HL-60 (cell line): Measurements from ENCODE around the gene LRFN5.

Experiments used
- DNase-seq, 2 experiments: peaks; one replicate each; pipeline ENCODE4 v3.0.0-alpha.2; 2010 to 2020; ENCODE audit warnings: low read depth in 1 of 2, low spot score in 1 of 2
- H3K27ac ChIP-seq: fragments of 250-450 bp; sonication (Bioruptor Pico); replicated peaks from 2 replicates; pipeline ENCODE4 v1.5.1; 2020; ENCODE audit warnings: mild to moderate bottlenecking, moderate library complexity
- H3K27me3 ChIP-seq: fragments of 250-450 bp; sonication (Bioruptor Pico); 2 replicates; pipeline ENCODE4 v1.5.1; 2021; ENCODE audit warnings: mild to moderate bottlenecking, moderate library complexity; ENCODE audit not compliant: insufficient read depth, poor library complexity, severe bottlenecking
- H3K4me3 ChIP-seq: replicated peaks from 2 replicates; pipeline ENCODE4 v1.5.1; 2011; ENCODE audit warnings: mild to moderate bottlenecking, control low read depth, low read length; ENCODE audit not compliant: insufficient read depth
- CTCF ChIP-seq: IDR thresholded peaks from one replicate; pipeline ENCODE4 v1.5.1; 2011; ENCODE audit warnings: low read length, control low read depth, inconsistent platforms; ENCODE audit not compliant: insufficient read depth
- GABPA ChIP-seq: IDR thresholded peaks from 2 replicates; pipeline ENCODE4 v1.6.1; 2012; ENCODE audit warnings: low read depth
- POLR2AphosphoS5 ChIP-seq: IDR thresholded peaks from 2 replicates; pipeline ENCODE4 v1.6.1; 2012; ENCODE audit warnings: low read depth
- REST ChIP-seq: IDR thresholded peaks from 2 replicates; pipeline ENCODE4 v1.6.1; 2012; ENCODE audit warnings: low read depth; ENCODE audit not compliant: insufficient replicate concordance
- SPI1 ChIP-seq: IDR thresholded peaks from 2 replicates; pipeline ENCODE4 v1.6.1; 2012; ENCODE audit warnings: low read depth, mild to moderate bottlenecking, borderline replicate concordance

The LRFN5 gene

GRCh38 chr14:41641690-41642089 lies 35.0 kb downstream of the LRFN5 start:
- Histone ChIP-seq H3K27ac (no peak overlapping the region), H3K27me3 (no peaks in the 10 kb centered on the region), H3K4me3 (no peak overlapping the region)
- TF ChIP-seq SPI1 (no peak), REST (no peak), CTCF (no peak), POLR2AphosphoS5 (no peak), GABPA (no peak)
- DNase-seq = no peak

GRCh38 chr14:41642367-41642766 lies 35.7 kb downstream of the LRFN5 start:
- Histone ChIP-seq H3K4me3 (no peak overlapping the region), H3K27ac (no peak overlapping the region), H3K27me3 (no peaks in the 10 kb centered on the region)
- TF ChIP-seq GABPA (no peak), SPI1 (no peak), CTCF (no peak), POLR2AphosphoS5 (no peak), REST (no peak)
- no peak for DNase-seq

- DNase-seq = no peak
- Histone ChIP-seq H3K4me3 (no peak overlapping the region), H3K27ac (no peak overlapping the region), H3K27me3 (no peaks in the 10 kb centered on the region)
- TF ChIP-seq GABPA = no peak
- TF ChIP-seq POLR2AphosphoS5 = no peak
- no peak for TF ChIP-seq REST
- no peak for TF ChIP-seq CTCF
- no peak for TF ChIP-seq SPI1
Observed at GRCh38 chr14:41642789-41643188, 36.1 kb downstream of the LRFN5 start.
